ENCODE results near the gene FGF7. TPM values are rescaled to one million over a fixed set of nuclear protein-coding genes. Genes with fewer than 3 reads are reported as not detected.

FGF7 gene
- total RNA-seq, 1 donor, result 87.9 TPM

DNA sequence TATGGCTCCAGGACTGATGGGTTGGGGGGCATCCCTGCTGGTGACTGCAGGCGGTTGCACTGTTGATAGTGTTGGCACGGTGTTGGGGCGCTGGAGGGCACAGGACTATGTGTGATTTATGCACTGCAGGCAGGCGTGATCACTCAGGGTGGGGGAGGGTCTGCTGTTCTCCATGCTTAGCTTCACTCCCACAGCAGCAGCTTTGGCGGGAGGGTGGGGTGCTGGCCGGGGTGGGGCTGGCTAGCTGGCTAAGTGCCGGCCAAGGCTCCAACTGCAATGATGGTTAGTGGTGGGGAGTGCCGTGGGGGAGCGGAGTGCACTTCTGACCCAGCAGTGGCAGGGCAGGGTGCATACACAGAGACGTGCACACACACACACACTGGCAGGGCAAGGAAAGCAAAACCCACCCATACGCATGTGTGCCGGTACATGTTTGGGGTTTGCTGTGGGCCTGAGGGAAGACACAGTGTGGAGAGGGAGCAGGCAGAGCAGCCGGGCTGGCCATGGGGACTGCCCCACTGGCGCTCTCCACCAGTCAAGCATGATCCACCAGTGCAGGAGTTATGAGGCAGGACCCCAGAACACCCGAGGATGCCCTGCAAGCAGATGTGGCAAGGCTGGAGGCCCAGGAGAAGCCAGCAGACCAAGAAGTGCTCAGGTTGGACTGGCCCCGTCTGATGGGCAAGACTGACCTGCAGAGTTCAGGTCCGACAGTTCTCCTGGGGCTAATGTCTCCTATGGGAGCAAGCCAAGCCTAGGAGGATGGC, 16.5 kb upstream of the FGF7 start:
- TF ChIP-seq, protein P1, sequence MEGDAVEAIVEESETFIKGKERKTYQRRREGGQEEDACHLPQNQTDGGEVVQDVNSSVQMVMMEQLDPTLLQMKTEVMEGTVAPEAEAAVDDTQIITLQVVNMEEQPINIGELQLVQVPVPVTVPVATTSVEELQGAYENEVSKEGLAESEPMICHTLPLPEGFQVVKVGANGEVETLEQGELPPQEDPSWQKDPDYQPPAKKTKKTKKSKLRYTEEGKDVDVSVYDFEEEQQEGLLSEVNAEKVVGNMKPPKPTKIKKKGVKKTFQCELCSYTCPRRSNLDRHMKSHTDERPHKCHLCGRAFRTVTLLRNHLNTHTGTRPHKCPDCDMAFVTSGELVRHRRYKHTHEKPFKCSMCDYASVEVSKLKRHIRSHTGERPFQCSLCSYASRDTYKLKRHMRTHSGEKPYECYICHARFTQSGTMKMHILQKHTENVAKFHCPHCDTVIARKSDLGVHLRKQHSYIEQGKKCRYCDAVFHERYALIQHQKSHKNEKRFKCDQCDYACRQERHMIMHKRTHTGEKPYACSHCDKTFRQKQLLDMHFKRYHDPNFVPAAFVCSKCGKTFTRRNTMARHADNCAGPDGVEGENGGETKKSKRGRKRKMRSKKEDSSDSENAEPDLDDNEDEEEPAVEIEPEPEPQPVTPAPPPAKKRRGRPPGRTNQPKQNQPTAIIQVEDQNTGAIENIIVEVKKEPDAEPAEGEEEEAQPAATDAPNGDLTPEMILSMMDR (IDR thresholded peaks at IDR 0.05; ENCODE audit: insufficient read depth, low read length), result no peak
- H3K4me3 ChIP-seq (ENCODE audit: low read depth, low read length), result no peak overlapping the region
- no peak for DNase-seq (ENCODE audit: low read depth)

GRCh38 chr15:49410641-49411040, 12.4 kb upstream of the FGF7 start:
- TF ChIP-seq, protein P1 (IDR thresholded peaks at IDR 0.05; ENCODE audit: insufficient read depth, low read length), result no peak
- DNase-seq (ENCODE audit: low read depth), result peak; percentile 11
- H3K4me3 ChIP-seq (ENCODE audit: low read depth, low read length), result no peak overlapping the region

GRCh38 chr15:49412797-49413196, 10.2 kb upstream of the FGF7 start:
- TF ChIP-seq, protein P1 (IDR thresholded peaks at IDR 0.05; ENCODE audit: insufficient read depth, low read length), result no peak
- no peak for DNase-seq (ENCODE audit: low read depth)
- no peak overlapping the region for H3K4me3 ChIP-seq (ENCODE audit: low read depth, low read length)

DNA sequence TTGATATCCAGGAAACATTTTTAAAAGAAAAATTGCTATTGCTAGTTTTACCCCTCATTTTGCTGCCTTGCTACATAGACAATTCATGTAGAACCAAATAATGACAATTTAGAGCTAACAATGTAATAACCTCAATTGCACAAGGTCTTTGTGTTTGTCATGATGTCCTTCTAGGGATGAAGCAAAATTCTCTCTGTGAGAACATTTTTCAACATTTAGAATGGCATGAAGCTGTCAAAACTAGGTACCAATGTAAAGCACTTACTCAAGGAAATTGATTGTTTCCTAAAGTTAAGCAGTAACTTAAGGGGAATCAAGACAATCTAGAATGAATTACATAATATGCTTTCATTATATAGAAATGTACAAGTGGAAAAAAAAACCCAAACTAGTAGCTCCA, 7.9 kb upstream of the FGF7 start:
- TF ChIP-seq, protein P1 (IDR thresholded peaks at IDR 0.05; ENCODE audit: insufficient read depth, low read length), result no peak
- no peak overlapping the region for H3K4me3 ChIP-seq (ENCODE audit: low read depth, low read length)
- DNase-seq (ENCODE audit: low read depth), result peak; percentile 7

DNA sequence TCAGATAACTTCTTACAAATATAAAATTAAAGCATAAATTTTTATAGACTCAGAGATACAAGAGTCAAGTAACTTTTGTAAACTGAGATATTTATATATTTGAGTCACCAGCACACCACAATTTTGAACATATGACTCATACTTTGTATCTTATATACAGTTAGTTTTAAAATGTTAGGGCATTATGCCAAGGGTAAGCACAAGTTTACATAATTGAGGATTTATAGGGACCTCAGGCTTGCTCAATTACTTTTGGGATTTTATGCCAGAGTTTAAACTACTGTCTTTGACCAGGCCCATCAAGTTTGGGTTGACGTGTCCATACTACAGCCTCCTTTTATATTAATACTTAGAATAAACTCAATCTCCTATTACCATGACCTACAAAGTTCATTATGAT, 7.4 kb upstream of the FGF7 start:
- TF ChIP-seq, protein P1 (IDR thresholded peaks at IDR 0.05; ENCODE audit: insufficient read depth, low read length), result no peak
- H3K4me3 ChIP-seq (ENCODE audit: low read depth, low read length), result no peak overlapping the region
- DNase-seq (ENCODE audit: low read depth), result peak; percentile 81

GRCh38 chr15:49418811-49419210, 4.2 kb upstream of the FGF7 start:
- TF ChIP-seq, protein P1 (IDR thresholded peaks at IDR 0.05; ENCODE audit: insufficient read depth, low read length), result no peak
- DNase-seq (ENCODE audit: low read depth), result no peak
- H3K4me3 ChIP-seq (ENCODE audit: low read depth, low read length), result no peak overlapping the region

DNA sequence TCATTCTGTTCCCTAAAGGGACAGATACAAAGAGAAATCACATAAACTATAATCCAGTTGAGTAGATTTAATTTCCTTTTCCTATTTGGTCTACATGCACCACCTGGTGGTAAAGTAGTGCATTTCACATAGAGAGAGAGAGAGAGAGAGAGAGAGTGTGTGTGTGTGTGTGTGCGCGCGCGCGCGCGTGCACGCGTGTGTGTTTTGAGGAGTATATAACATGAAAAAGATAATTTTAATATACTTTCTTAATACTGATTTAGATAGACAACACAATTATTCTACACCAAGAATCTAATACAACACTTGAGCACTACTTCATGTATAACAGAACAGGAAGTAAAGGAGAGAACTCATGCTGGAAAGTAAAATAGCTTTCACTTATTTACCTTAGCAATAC, 1.1 kb upstream of the FGF7 start:
- TF ChIP-seq, protein P1 (IDR thresholded peaks at IDR 0.05; ENCODE audit: insufficient read depth, low read length), result peak; percentile 82
- peak; percentile 86 for DNase-seq (ENCODE audit: low read depth)
- no peak overlapping the region for H3K4me3 ChIP-seq (ENCODE audit: low read depth, low read length)
